ENCODE data around the gene ESR2.
"Not testable (repeated sequence)": the region's sequence is repeated elsewhere in the genome, so short reads cannot be mapped to it uniquely, and the experiment has no call there.

ESR2 gene

GRCh38 chr14:64187331-64187730 lies 106.8 kb downstream of the ESR2 start:
- no peak for DNase-seq (ENCODE audit: low spot score)
- TF ChIP-seq, protein P1, sequence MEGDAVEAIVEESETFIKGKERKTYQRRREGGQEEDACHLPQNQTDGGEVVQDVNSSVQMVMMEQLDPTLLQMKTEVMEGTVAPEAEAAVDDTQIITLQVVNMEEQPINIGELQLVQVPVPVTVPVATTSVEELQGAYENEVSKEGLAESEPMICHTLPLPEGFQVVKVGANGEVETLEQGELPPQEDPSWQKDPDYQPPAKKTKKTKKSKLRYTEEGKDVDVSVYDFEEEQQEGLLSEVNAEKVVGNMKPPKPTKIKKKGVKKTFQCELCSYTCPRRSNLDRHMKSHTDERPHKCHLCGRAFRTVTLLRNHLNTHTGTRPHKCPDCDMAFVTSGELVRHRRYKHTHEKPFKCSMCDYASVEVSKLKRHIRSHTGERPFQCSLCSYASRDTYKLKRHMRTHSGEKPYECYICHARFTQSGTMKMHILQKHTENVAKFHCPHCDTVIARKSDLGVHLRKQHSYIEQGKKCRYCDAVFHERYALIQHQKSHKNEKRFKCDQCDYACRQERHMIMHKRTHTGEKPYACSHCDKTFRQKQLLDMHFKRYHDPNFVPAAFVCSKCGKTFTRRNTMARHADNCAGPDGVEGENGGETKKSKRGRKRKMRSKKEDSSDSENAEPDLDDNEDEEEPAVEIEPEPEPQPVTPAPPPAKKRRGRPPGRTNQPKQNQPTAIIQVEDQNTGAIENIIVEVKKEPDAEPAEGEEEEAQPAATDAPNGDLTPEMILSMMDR (IDR thresholded peaks at IDR 0.05; ENCODE audit: extremely low read depth, missing control alignments) = no peak

GRCh38 chr14:64186231-64187129 lies 107.7 kb downstream of the ESR2 start:
- DNase-seq (ENCODE audit: low spot score) = no peak
- TF ChIP-seq, protein P1 (IDR thresholded peaks at IDR 0.05; ENCODE audit: extremely low read depth, missing control alignments) = no peak

DNA sequence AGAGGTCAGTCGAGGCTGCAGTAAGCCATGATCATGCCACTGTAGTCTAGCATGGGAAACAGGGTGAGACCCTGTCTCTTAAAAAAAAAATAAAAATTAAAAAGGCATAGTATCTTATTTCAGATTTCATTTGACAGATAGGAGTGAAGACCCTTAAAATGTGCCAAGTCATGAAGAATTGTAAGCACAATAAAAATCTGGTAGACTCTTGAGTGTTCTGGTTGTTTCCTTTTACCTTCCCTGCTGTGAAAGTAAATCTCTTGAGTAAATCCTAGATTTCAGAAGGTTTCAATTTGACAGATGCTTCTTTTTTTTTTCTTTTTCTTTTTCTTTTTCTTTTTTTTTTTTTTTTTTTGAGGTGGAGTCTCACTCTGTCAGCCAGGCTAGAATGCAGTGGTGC lies 109.0 kb downstream of the ESR2 start:
- TF ChIP-seq, protein P1 (IDR thresholded peaks at IDR 0.05; ENCODE audit: extremely low read depth, missing control alignments) = no peak
- DNase-seq (ENCODE audit: low spot score) = no peak

- TF ChIP-seq, protein P1 (IDR thresholded peaks at IDR 0.05; ENCODE audit: extremely low read depth, missing control alignments) = no peak
- DNase-seq (ENCODE audit: low spot score) = no peak
Observed at GRCh38 chr14:64184103-64184729, 110.0 kb downstream of the ESR2 start.

DNA sequence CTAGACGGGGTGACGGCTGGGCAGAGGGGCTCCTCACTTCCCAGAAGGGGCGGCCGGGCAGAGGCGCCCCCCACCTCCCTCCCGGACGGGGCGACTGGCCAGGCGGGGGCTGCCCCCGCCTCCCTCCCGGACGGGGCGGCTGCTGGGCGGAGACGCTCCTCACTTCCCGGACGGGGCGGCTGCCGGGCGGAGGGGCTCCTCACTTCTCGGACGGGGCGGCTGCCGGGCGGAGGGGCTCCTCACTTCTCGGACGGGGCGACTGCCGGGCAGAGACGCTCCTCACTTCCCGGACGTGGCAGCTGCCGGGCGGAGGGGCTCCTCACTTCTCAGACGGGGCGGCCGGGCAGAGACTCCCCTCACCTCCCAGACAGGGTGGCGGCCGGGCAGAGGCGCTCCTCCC lies 111.3 kb downstream of the ESR2 start:
- DNase-seq (ENCODE audit: low spot score) = not testable (repeated sequence)

DNA sequence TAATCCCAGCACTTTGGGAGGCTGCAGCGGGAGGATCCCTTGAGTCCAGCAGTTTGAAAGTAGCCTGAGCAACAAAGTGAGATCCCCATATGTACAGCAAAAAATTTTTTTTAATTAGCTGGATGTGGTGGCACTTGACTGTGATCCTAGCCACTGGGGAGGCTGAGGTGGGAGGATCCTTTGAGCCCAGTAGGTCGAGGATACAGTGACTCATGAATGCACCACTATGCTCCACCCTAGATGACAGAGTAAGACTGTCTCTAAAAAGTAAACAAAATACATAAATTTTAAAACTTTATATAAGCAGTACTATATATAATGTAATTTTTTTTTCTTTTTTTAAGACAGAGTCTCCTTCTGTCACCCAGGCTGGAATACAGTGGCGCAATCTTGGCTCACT lies 115.4 kb downstream of the ESR2 start:
- TF ChIP-seq, protein P1 (IDR thresholded peaks at IDR 0.05; ENCODE audit: extremely low read depth, missing control alignments) = no peak

DNA sequence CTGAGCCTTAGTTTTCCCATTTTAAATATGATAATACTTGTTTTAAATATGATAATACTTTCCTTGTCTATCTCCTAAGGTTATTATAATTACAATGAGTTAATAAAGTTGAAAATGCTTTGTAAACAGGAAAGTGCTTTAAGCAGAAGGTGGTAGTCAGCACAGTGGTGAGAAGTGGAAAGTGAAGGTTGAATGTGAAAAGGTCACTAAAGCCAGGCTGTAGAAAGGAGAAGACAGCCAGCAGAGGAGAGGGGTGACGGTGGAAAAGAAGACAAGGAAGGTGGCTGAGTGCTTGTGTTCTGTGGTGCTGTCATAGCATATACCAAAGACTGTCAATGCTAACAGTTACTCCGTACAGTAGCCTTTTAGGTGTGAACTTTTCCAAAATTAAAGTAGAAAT lies 117.8 kb downstream of the ESR2 start:
- no peak for DNase-seq (ENCODE audit: low spot score)
- TF ChIP-seq, protein P1 (IDR thresholded peaks at IDR 0.05; ENCODE audit: extremely low read depth, missing control alignments) = no peak

More for the DNA sequence above, 115.4 kb downstream of the ESR2 start:
- DNase-seq (ENCODE audit: low spot score) = no peak
